A673 (cell line): Measurements from ENCODE around the gene ABHD4.

Source experiments
- EZH2 ChIP-seq: fragments of 200-600 bp; sonication (generic); IDR thresholded peaks from 2 replicates; pipeline ENCODE4 v1.6.1; 2017; ENCODE audit warnings: borderline replicate concordance, low read depth, mild to moderate bottlenecking, mixed read lengths, antibody characterized with exemption, low read length; ENCODE audit not compliant: poor library complexity, severe bottlenecking
- TF ChIP-seq, protein P1 (sequence below): fragments of 300-800, 200-600 bp; sonication (generic); conservative IDR thresholded peaks from 2 replicates; pipeline ENCODE4 v1.5.1; 2017; ENCODE audit warnings: low read depth, mild to moderate bottlenecking, antibody characterized with exemption, low read length, moderate library complexity, mixed read lengths

DNA sequence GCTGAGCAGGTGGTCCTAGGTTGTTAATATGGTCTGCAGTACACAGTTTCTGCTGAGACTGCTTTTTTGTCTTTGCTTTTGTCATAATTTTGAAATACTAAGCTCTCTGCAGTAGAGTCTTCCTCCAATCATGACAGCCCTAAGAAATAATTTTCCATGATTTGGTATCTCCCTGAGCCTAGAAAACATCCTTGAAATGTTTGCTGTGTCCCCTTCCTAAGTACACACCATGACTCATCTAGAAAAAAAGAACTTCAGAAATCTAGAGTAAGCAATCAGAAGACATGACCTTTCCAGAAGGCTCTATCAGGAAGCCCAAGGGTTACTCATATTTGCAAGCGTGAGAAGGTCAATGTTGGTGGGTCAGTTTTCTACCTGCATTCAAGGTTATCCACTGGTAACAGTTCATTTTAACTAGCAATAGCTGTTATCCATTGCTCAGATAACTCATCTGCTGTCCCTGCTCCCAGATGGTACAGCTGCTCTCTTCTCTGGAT lies 25.5 kb upstream of the ABHD4 start:
- TF ChIP-seq, protein P1, sequence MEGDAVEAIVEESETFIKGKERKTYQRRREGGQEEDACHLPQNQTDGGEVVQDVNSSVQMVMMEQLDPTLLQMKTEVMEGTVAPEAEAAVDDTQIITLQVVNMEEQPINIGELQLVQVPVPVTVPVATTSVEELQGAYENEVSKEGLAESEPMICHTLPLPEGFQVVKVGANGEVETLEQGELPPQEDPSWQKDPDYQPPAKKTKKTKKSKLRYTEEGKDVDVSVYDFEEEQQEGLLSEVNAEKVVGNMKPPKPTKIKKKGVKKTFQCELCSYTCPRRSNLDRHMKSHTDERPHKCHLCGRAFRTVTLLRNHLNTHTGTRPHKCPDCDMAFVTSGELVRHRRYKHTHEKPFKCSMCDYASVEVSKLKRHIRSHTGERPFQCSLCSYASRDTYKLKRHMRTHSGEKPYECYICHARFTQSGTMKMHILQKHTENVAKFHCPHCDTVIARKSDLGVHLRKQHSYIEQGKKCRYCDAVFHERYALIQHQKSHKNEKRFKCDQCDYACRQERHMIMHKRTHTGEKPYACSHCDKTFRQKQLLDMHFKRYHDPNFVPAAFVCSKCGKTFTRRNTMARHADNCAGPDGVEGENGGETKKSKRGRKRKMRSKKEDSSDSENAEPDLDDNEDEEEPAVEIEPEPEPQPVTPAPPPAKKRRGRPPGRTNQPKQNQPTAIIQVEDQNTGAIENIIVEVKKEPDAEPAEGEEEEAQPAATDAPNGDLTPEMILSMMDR = no peak
- no peak for TF ChIP-seq EZH2
